KMS-11 (cell line): Measurements from ENCODE around the gene GOLIM4.

Experiments
- H2AFZ ChIP-seq: fragments of 200-600 bp; sonication (generic); 2 replicates; pipeline ENCODE4 v1.6.1; 2016; ENCODE audit warnings: antibody characterized with exemption, mixed run types, low read depth
- H3K27ac ChIP-seq: fragments of 200-600 bp; sonication (generic); 2 replicates; pipeline ENCODE4 v1.6.1; 2016; ENCODE audit warnings: mild to moderate bottlenecking, mixed run types
- H3K27me3 ChIP-seq: fragments of 200-600 bp; sonication (generic); 2 replicates; pipeline ENCODE4 v1.6.1; 2017; ENCODE audit warnings: mild to moderate bottlenecking, low read depth, mixed run types, moderate library complexity; ENCODE audit not compliant: insufficient read depth
- H3K36me3 ChIP-seq: fragments of 200-600 bp; sonication (generic); 2 replicates; pipeline ENCODE4 v1.6.1; 2017; ENCODE audit warnings: mild to moderate bottlenecking, mixed run types; ENCODE audit not compliant: insufficient read depth
- H3K4me1 ChIP-seq: fragments of 200-600 bp; sonication (generic); 2 replicates; pipeline ENCODE4 v1.6.1; 2016; ENCODE audit warnings: mild to moderate bottlenecking, low read depth, mixed run types; ENCODE audit not compliant: poor library complexity, severe bottlenecking
- H3K4me2 ChIP-seq: fragments of 200-600 bp; sonication (generic); 2 replicates; pipeline ENCODE4 v1.7.0; 2016; ENCODE audit warnings: mild to moderate bottlenecking, mixed run types
- H3K4me3 ChIP-seq: fragments of 200-600 bp; sonication (generic); IDR thresholded peaks from 2 replicates; pipeline ENCODE4 v1.6.1; 2017; ENCODE audit warnings: low read depth, low read length, mixed read lengths; ENCODE audit not compliant: insufficient read depth
- H3K79me2 ChIP-seq: fragments of 200-600 bp; sonication (generic); 2 replicates; pipeline ENCODE4 v1.6.1; 2016; ENCODE audit warnings: low read depth, mixed run types; ENCODE audit not compliant: insufficient read depth
- H3K9ac ChIP-seq: fragments of 200-600 bp; sonication (generic); 2 replicates; pipeline ENCODE4 v1.6.1; 2016; ENCODE audit warnings: mild to moderate bottlenecking, mixed run types
- H4K20me1 ChIP-seq: fragments of 200-600 bp; sonication (generic); 2 replicates; pipeline ENCODE4 v1.6.1; 2016; ENCODE audit warnings: mild to moderate bottlenecking, mixed run types; ENCODE audit not compliant: insufficient read depth
- TF ChIP-seq, protein P1 (sequence below): fragments of 200-600 bp; sonication (generic); conservative IDR thresholded peaks from 2 replicates; pipeline ENCODE4 v1.6.1; 2017; ENCODE audit warnings: low read depth, mild to moderate bottlenecking, antibody characterized with exemption, low read length, moderate library complexity, mixed read lengths

GOLIM4 gene

DNA sequence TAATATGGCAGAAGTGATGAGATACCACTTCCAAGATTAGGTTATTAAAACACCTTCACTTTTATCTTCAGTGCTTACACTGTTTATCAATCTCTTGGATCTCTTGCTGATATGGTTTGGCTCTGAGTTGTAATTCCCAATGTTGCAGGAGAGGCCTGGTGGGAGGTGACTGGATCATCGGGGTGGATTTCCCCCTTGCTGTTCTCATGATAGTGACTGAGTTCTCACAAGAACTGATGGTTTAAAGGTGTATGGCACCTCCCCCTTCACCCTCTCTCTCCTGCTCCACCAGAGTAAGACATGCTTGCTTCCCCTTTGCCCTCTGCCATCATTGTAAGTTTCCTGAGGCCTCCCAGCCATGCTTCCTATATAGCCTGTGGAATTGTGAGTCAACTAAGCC, 11.8 kb downstream of the GOLIM4 start:
- Histone ChIP-seq H3K79me2 (peaks cover 75% of the 10 kb centered on the region), H3K4me2 (no peak overlapping the region), H3K4me1 (peaks cover 45% of the 10 kb centered on the region), H3K4me3 (no peak overlapping the region), H3K36me3 (no peaks in the 10 kb centered on the region), H3K9ac (no peak overlapping the region), H4K20me1 (no peaks in the 10 kb centered on the region; the same call in 1 of the 2 replicates), H2AFZ (no peak overlapping the region), H3K27me3 (no peaks in the 10 kb centered on the region), H3K27ac (no peak overlapping the region)
- TF ChIP-seq, protein P1, sequence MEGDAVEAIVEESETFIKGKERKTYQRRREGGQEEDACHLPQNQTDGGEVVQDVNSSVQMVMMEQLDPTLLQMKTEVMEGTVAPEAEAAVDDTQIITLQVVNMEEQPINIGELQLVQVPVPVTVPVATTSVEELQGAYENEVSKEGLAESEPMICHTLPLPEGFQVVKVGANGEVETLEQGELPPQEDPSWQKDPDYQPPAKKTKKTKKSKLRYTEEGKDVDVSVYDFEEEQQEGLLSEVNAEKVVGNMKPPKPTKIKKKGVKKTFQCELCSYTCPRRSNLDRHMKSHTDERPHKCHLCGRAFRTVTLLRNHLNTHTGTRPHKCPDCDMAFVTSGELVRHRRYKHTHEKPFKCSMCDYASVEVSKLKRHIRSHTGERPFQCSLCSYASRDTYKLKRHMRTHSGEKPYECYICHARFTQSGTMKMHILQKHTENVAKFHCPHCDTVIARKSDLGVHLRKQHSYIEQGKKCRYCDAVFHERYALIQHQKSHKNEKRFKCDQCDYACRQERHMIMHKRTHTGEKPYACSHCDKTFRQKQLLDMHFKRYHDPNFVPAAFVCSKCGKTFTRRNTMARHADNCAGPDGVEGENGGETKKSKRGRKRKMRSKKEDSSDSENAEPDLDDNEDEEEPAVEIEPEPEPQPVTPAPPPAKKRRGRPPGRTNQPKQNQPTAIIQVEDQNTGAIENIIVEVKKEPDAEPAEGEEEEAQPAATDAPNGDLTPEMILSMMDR, result no peak

DNA sequence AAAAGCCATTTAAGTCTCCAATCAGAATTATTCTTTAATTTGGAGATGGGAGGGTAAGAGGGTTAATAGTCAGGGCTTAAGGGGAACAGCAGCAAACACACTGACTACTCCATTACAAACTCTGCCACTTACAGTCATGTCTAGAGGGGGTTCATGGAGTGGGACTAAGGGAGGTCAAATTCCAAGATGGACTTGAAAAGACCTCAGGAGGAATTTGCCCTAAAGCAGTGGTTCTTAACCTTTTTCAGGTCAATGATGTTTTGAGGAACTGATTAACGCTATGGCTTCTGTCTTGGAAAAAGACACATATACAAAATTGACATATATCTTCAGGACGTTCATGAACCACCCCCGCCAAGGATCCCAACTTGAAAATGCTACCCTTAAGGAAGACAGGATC, 13.9 kb downstream of the GOLIM4 start:
- TF ChIP-seq, protein P1, result no peak
- Histone ChIP-seq H3K4me1 (peaks cover 25% of the 10 kb centered on the region), H3K27me3 (no peaks in the 10 kb centered on the region), H3K27ac (no peak overlapping the region), H3K4me2 (no peak overlapping the region), H3K36me3 (no peaks in the 10 kb centered on the region), H3K9ac (no peak overlapping the region), H2AFZ (no peak overlapping the region), H3K79me2 (peaks cover 65% of the 10 kb centered on the region), H3K4me3 (no peak overlapping the region), H4K20me1 (no peaks in the 10 kb centered on the region)

DNA sequence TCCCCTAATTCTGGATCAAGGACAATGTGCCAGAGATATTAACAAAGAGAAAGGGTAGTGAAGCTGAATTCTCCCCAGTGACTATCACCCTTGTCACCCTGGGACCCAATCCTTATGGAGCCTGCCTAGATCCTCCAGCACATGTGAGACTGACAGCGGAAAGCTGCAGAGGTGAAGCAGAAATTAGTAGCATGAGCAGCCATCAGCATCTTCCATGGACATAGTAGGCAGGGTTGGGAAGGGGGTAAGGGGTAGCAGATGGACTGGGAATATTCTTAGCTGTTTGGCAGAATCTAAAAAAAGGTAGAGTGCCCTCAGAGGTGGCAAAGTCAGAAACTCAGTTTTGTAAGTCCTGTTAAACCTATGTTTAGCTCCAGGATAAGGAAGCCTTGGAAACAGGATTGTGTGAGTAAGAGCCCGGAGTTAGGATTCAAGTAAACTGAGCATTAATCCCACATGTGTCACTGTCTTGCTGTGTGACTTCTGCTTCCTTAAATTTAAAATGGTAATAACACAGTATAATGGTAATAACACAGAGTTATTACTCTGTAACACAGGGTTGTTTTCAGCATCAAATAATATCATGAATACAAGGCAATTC, 14.5 kb downstream of the GOLIM4 start:
- Histone ChIP-seq H3K36me3 (no peaks in the 10 kb centered on the region), H3K4me1 (peaks cover 19% of the 10 kb centered on the region), H4K20me1 (no peaks in the 10 kb centered on the region), H3K27ac (no peak overlapping the region), H2AFZ (no peak overlapping the region), H3K4me2 (no peak overlapping the region), H3K9ac (no peak overlapping the region), H3K27me3 (no peaks in the 10 kb centered on the region), H3K4me3 (no peak overlapping the region), H3K79me2 (peaks cover 62% of the 10 kb centered on the region)
- TF ChIP-seq, protein P1, result no peak

DNA sequence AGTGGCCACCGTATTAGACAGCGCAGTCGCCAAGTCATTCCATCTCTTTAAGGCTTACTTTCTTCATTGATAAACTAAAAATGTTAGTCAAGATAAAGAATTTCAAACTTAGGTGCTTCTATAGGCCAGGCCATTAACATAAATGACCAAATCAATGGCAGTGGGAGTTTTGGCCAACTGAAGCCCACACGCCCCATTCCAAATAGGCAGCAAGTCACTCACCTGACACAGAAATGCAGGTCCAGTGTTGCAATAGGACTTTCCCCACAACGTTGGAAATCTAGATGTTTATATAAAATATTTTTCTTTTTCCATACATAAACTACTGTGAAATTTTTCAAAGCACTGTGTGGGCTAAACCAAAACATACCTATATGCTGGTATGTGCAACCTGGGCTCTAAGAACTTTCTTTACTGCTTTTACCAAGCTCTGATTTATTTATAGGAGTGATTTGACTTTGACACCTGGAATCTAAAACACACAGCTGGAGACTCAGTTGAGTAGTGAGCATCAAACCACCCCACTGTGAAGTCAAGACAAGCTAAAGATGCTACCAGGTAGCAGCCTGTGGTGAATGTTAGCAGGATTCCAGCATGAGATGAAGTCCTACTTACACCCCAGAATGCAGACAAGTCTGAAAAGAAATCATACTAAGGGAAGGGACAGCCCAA, 15.1 kb downstream of the GOLIM4 start:
- Histone ChIP-seq H3K4me2 (no peak overlapping the region), H3K9ac (no peak overlapping the region), H3K79me2 (peaks cover 57% of the 10 kb centered on the region), H3K4me1 (peaks cover 13% of the 10 kb centered on the region), H3K4me3 (no peak overlapping the region), H4K20me1 (no peaks in the 10 kb centered on the region), H3K36me3 (no peaks in the 10 kb centered on the region), H3K27me3 (no peaks in the 10 kb centered on the region), H3K27ac (no peak overlapping the region), H2AFZ (no peak overlapping the region)
- TF ChIP-seq, protein P1, result no peak
